PFSK-1 (cell line): ENCODE data around the gene BEAN1.

Experiments used
- FOXP2 ChIP-seq: optimal IDR thresholded peaks from 2 replicates; pipeline ENCODE3; 2011; ENCODE audit warnings: borderline replicate concordance, control low read depth, inconsistent platforms; ENCODE audit not compliant: insufficient read depth; ENCODE audit errors: extremely low read length, extremely low read depth
- POLR2AphosphoS5 ChIP-seq: IDR thresholded peaks from 2 replicates; pipeline ENCODE4 v1.6.1; 2012; ENCODE audit warnings: low read depth, mild to moderate bottlenecking, control low read depth, low read length, moderate library complexity
- REST ChIP-seq, 2 experiments: IDR thresholded peaks; 2 replicates each; pipeline versions ENCODE4 v1.6.1 to v1.8.0; 2011 to 2012; ENCODE audit warnings: low read depth in 2 of 2, low read length in 2 of 2, control low read depth in 1 of 2, inconsistent platforms in 1 of 2, mild to moderate bottlenecking in 1 of 2, moderate library complexity in 1 of 2; ENCODE audit not compliant: insufficient read depth in 1 of 2
- TAF1 ChIP-seq: IDR thresholded peaks from 2 replicates; pipeline ENCODE4 v1.6.1; 2012; ENCODE audit warnings: low read length, control low read depth, borderline replicate concordance; ENCODE audit not compliant: insufficient read depth

GRCh38 chr16:66402166-66402565 is 24.9 kb upstream of the BEAN1 start:
- no peak for TF ChIP-seq TAF1
- TF ChIP-seq POLR2AphosphoS5 = no peak
- no peak for TF ChIP-seq FOXP2
- TF ChIP-seq REST (IDR thresholded peaks at IDR 0.05; ENCODE audit: insufficient read depth in 1 of 2, low read depth in 2 of 2, low read length in 2 of 2) = no peak
